ENCODE measurements around the gene HMCN2. TPM values are rescaled to one million over a fixed set of nuclear protein-coding genes. Genes with fewer than 3 reads are reported as not detected.

HMCN2 gene
- total RNA-seq, 1 experiment from 2014 or later: 8.6 TPM

DNA sequence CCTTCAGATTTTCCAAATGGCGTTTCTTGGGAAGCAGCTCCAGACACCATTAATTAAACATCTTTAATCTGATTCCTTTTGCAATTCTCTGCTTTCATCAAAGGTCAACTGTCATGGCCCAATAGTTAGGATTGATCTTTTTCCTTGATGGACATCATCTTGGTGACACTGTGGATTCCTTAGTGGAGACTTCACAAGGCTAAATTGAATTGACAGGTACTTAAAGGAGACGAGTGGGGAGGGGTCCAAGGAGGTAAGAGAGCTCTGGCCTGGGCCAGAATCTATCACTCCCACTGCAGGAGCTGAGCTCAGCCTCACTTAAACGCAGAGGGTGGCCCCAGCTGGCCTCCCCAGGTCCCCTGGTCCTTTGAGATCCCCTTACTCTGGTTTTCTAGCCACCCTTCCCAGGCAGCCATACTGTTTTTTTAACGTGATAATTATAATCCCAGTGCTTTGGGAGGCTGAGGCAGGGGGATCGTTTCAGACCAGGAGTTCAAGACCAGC lies 9.9 kb upstream of the HMCN2 start:
- Histone ChIP-seq H4K8ac (replicated peaks; ENCODE audit: insufficient read length, low read depth, low read length) (no peak overlapping the region), H2BK12ac (ENCODE audit: insufficient read length, low read depth, low read length) (no peak overlapping the region), H2BK5ac (ENCODE audit: insufficient read length, low read length) (no peak overlapping the region), H3K14ac (ENCODE audit: insufficient read depth, low read length) (no peak overlapping the region), H3K23ac (ENCODE audit: insufficient read length, low read depth, low read length) (no peak overlapping the region), H3K9me3 (ENCODE audit: control insufficient read depth, low read depth, low read length) (no peaks in the 10 kb centered on the region), H3K23me2 (ENCODE audit: insufficient read length, low read depth, low read length, poor library complexity, severe bottlenecking) (no peaks in the 10 kb centered on the region), H2BK120ac (ENCODE audit: low read depth, low read length, poor library complexity, severe bottlenecking) (no peak overlapping the region), H4K5ac (ENCODE audit: insufficient read length, low read depth, low read length) (no peak overlapping the region), H4K91ac (ENCODE audit: insufficient read length, low read depth, low read length) (no peak overlapping the region), H3K4me2 (ENCODE audit: insufficient read depth, insufficient read length, low read length) (no peak overlapping the region), H3K56ac (ENCODE audit: insufficient read length, low read depth, low read length) (no peak overlapping the region), H3K79me2 (ENCODE audit: insufficient read depth, low read length) (no peaks in the 10 kb centered on the region), H3K9ac (ENCODE audit: extremely low read depth, insufficient read length, low read length) (no peak overlapping the region), H3K4ac (ENCODE audit: low read depth, low read length) (no peak overlapping the region), H3K4me1 (ENCODE audit: insufficient read depth, low read length) (no peaks in the 10 kb centered on the region), H3K18ac (ENCODE audit: insufficient read length, low read depth, low read length) (no peak overlapping the region), H2BK20ac (ENCODE audit: low read depth, low read length, poor library complexity, severe bottlenecking) (no peak overlapping the region), H2AFZ (ENCODE audit: low read length) (no peak overlapping the region), H3K79me1 (ENCODE audit: insufficient read depth, low read depth, low read length, poor library complexity, severe bottlenecking) (no peaks in the 10 kb centered on the region), H4K20me1 (ENCODE audit: control insufficient read depth, insufficient read depth, insufficient read length) (no peaks in the 10 kb centered on the region), H3T11ph (ENCODE audit: low read length) (no peak overlapping the region), H3K27ac (ENCODE audit: insufficient read length, low read depth, low read length) (no peak overlapping the region), H2BK15ac (ENCODE audit: low read depth, low read length) (no peak overlapping the region), H2AK5ac (ENCODE audit: insufficient read length, low read length) (no peak overlapping the region), H3K27me3 (ENCODE audit: insufficient read depth, low read length) (no peaks in the 10 kb centered on the region)
- WGBS (ENCODE audit: extremely low coverage, insufficient read length, low lambda C conversion rate): no CpG with 5 or more reads among the region's 5 CpGs
- TF ChIP-seq, protein P1, sequence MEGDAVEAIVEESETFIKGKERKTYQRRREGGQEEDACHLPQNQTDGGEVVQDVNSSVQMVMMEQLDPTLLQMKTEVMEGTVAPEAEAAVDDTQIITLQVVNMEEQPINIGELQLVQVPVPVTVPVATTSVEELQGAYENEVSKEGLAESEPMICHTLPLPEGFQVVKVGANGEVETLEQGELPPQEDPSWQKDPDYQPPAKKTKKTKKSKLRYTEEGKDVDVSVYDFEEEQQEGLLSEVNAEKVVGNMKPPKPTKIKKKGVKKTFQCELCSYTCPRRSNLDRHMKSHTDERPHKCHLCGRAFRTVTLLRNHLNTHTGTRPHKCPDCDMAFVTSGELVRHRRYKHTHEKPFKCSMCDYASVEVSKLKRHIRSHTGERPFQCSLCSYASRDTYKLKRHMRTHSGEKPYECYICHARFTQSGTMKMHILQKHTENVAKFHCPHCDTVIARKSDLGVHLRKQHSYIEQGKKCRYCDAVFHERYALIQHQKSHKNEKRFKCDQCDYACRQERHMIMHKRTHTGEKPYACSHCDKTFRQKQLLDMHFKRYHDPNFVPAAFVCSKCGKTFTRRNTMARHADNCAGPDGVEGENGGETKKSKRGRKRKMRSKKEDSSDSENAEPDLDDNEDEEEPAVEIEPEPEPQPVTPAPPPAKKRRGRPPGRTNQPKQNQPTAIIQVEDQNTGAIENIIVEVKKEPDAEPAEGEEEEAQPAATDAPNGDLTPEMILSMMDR (conservative IDR thresholded peaks at IDR 0.05): no peak
- peaks cover 5 to 21% (median 7%) of the 10 kb centered on the region in 3 experiments; a peak in 5 of 7 replicates for H3K36me3 Mint-ChIP-seq (ENCODE audit: insufficient read depth in 1 of 3, low read depth in 3 of 3)
- no peak for DNase-seq
- no peaks in the 10 kb centered on the region; the same call in none of the 2 replicates for H3K27me3 Mint-ChIP-seq (ENCODE audit: low read depth)
- H3K9me3 Mint-ChIP-seq: peaks cover 13 to 16% of the 10 kb centered on the region in 2 experiments
- no peak overlapping the region for H3K27ac Mint-ChIP-seq
- peaks cover 8 to 14% of the 10 kb centered on the region in 2 experiments for H3K4me1 Mint-ChIP-seq
- H3K4me3 Mint-ChIP-seq: no peak overlapping the region

Data from H9 (cell line).